GM19324 (cell line): ENCODE data around the gene SPINT1.
"Not testable (repeated sequence)": the region's sequence is repeated elsewhere in the genome, so short reads cannot be mapped to it uniquely, and the experiment has no call there.

ENCODE experiments used
- ATAC-seq: cut with Tn5 transposase; IDR thresholded peaks from one replicate; pipeline ENCODE4 v1.9.1; 2021; ENCODE audit warnings: mild to moderate bottlenecking, moderate library complexity; ENCODE audit not compliant: unreplicated experiment, low FRiP score

SPINT1 gene

GRCh38 chr15:40857601-40858341 lies 13.9 kb downstream of the SPINT1 start:
- no peak for ATAC-seq

DNA sequence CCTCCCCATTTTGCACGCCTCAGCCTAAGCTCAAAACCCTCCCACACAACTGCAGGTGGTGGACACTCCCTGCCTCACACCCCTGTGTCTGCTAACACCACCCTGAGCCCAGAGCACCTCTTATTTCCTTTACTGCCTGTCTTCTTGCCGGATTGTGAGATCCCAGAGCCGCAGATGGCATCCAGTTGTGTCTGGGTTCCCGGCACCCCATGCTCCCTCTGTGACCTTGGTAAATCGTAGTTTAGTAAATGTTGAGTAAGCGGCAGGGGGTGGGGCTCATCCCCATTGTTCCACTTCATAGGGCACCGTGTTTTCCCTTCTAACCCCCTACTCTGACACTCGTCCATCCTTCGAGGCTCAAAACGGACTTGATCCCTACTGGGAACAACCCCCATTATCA lies 14.9 kb downstream of the SPINT1 start:
- no peak for ATAC-seq

DNA sequence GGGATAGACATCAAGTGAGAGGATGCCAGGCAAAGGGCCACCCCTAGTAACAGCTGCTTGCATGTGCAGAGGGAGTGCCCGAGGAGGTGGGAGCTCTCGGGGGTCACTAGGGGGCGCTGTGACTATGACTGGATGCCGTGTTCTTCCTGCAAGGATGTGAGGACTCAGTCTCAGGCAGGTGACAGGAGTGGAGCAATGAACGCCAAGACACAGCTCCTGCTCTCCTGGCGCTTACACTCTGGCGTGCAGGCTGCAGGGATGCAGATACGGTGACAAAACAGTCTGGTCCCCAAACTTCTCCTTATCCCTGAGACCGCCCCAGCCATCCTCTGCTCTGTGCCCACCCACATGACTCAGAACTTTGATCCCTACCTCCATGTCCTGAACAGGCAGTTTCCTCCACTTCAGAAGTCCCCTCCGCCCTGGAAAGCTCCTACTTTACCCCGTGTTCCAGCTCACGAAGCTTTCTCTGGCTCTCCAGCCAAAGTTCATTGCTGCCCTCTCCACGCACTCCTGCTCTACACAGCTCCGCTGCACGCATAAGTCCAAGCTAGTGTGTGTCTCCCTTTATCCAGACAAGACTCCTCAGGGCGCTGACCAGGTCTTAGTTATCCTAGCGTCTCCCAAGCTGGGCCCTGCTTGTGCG lies 15.5 kb downstream of the SPINT1 start:
- no peak for ATAC-seq

GRCh38 chr15:40861147-40861546 lies 17.3 kb downstream of the SPINT1 start:
- not testable (repeated sequence) for ATAC-seq

GRCh38 chr15:40863660-40864270 lies 19.9 kb downstream of the SPINT1 start:
- no peak for ATAC-seq

GRCh38 chr15:40867199-40867598 lies 23.4 kb downstream of the SPINT1 start:
- ATAC-seq, result no peak

- no peak for ATAC-seq
These were observed 25.8 kb downstream of the SPINT1 start for GRCh38 chr15:40869686-40870085.

DNA sequence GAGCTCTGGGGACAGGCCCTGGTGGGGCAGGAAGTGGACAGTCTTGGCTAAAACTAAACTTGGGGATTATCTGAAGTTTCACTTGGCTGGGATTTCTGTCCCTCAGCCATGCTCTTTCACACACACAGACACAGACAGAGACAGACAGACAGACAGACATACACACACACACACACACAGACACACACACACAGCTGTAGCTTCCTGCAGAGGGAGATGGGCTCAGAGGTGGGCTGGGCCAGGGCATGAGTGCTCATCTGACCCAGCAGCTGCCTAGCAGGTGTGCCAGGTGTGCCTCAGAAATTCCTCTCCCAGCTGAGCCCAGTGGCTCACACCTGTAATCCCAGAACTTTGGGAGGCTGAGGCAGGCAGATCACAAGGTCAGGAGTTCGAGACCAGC lies 26.9 kb downstream of the SPINT1 start:
- ATAC-seq, result no peak

DNA sequence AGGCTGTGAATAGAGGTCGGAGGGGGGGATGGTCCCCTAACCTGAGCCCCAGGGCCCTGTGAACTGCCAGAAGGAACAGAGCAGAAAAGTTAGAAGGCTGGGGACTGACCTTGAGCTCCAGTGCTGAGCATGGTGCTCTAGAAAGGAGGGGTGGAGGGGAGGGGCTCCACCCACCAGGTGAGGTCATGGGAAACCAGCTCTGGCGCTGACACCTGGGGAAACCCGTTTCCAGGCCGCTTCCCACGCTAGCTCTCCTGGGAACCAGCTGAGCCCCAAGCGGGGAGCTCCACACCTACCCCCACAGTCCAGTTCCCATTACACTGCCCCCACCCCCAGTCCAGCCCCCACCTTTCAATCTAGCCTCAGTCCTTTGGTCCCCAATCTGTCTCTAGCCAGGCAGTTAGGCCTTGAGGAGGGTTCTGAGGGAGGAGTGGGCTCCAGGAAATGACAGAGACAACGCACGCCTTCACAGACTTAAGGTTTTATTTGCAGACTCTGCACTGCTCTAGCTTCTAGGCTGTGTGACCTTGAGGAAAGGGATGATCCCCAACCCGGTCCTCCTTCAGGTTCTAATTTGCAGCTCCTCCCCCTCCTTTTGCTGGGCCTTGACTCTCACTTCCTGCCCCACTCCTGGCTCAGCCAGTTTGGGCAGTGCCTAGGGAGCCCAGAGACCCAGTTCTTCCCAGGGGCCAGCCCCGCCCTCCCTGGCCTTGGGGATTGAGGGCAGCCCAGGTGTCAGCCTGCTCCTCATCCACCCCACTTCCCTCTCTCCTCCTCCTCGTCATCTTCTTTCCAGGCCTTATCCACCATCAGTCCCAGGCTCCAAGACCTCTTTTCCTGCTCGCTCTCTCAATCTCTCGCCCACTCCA lies 28.1 kb downstream of the SPINT1 start:
- ATAC-seq, result no peak

DNA sequence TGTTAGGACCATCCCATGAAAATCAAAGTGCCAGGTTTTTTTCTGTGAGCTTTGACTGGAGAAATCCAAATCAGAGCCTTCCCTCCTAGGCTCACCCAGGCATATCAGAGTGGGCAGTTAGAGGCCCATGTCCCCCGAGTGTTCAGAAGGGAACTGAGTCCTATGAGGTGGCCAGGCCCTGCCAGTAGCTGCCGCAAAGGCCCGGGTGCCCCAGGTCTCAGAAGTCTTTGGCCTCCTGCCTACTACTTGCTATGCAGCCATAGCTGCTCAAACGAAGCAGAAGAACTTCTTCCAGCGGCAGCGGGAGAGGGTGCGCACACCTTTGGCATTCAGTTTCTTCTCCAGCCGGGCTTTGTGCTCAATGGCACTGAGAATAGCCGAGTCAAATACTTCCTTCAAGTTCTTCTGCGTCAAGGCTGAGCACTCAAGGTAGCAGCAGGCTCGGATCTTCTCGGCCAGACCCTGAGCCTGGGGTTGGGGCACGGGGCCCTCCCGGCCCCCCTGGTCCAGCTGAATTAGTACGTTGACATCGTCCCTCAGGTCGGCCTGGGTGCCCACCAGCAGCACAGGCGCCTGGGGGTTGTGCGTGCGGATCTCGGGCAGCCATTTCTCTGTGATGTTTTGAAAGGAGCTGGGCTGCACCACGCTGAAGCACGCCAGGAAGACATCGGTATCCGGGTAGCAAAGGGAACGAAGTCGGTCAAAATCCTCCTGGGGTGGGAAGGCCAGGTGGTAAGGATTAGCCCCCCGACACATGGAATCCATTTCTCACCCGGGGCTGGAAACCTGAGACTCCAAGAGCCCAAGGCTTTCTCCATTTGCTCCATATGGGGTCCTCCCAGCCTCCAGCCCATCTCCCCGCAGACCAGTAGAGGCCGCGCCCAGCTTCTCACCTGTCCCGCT lies 29.2 kb downstream of the SPINT1 start:
- no peak for ATAC-seq

- ATAC-seq, result peak; percentile 55
These were observed 30.1 kb downstream of the SPINT1 start, which contains the start of gene RHOV for GRCh38 chr15:40873694-40874561. Gene RHOV, minus strand, starts transcription at chr15:40874234. Its CDS starts 95 bp downstream, at chr15:40874139.

GRCh38 chr15:40875991-40876730 lies 32.3 kb downstream of the SPINT1 start:
- ATAC-seq, result no peak

GRCh38 chr15:40877694-40878093 lies 33.8 kb downstream of the SPINT1 start:
- no peak for ATAC-seq

DNA sequence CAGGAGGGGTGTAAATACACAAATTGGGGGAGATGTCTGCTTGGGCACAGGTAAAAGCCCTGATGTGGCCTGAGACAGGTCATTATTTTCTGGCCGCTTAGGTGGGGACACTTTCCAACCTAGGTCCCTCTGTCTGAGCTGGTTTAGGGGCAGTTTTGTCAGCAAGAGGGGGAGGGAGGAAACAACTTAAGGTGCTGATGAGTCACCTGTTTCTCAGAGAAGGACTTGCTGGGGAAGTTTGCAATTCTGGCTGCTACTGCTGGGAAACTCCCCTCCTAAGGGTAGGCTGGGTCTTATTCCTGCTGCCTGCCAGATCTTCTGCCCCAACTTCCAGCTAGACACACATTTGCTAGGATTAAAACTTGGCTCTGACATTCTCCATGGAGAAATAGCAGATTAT lies 34.9 kb downstream of the SPINT1 start:
- ATAC-seq, result no peak

- no peak for ATAC-seq
These were observed 35.8 kb downstream of the SPINT1 start for GRCh38 chr15:40879609-40880008.

DNA sequence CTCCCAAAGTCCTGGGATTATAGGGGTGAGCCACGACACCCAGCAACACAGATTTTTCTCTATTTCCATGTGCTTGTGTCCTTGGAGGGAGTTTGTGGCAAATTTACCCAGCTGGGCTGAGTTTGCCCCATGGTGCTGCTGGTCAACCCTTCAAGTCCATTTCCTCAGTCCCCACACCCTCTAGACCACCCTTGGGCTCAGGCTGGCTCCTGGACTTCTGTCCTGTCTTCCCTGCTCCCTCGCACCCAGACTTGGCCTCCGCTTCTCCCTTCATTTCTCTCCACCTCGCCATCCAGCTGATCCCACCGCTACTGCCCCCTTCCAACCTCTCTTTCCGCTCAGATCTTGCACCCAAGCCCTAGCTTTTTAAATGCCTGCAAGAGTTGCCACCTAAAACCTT lies 37.5 kb downstream of the SPINT1 start:
- ATAC-seq, result no peak

DNA sequence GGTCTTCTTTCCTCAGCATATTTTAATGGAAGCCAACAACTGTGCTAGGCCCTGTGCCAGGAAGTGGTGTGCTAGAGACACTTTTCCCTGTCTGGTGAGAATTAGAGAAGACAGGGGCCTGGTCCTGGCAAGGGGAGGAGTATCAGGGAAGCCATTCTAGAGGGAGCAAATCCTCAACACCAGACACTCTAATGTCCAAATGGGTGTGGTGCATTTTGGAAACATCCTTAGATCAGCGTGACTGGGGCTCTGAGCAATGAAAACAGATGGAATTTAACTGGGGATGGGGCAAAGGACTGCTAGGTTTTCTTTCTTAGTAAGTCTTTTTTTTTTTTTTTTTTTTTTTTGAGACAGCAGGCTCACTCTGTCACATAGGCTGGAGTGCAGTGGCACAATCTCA lies 42.7 kb downstream of the SPINT1 start:
- no peak for ATAC-seq

GRCh38 chr15:40889112-40889511 lies 45.3 kb downstream of the SPINT1 start:
- ATAC-seq, result no peak
